Panc1 (cell line): ENCODE measurements around the gene SHBG. TPM values are rescaled to one million over a fixed set of nuclear protein-coding genes. Genes with fewer than 3 reads are reported as not detected.

Source experiments
- ATAC-seq: fragments of 200-7000 bp; cut with Tn5 transposase; 2 replicates; pipeline ENCODE4 v1.9.1; 2020; ENCODE audit warnings: mild to moderate bottlenecking, moderate library complexity
- BruUV-seq: library from RNA; stranded (reverse); fragments of 400-500 nt; replicated peaks from 2 replicates; lab custom pipeline; 2021; lab: Mats Ljungman, UMichigan
- CTCF ChIA-PET: fragments of 300-600 bp; sonication (Branson Sonifier 250); formaldehyde crosslinking; loops from one replicate; lab custom pipeline; 2022; ENCODE audit warnings: antibody characterized with exemption; lab: Charles Lee
- POLR2A ChIA-PET: fragments of 300-600 bp; sonication (Branson Sonifier 250); formaldehyde crosslinking; loops from one replicate; lab custom pipeline; 2022; ENCODE audit warnings: antibody characterized with exemption; lab: Charles Lee
- DNase-seq: peaks from one replicate; pipeline ENCODE4 v3.0.0-alpha.2; 2010; ENCODE audit warnings: low read depth, low spot score
- H3K27ac ChIP-seq: 2 replicates; pipeline ENCODE4 v1.5.1; 2011; ENCODE audit warnings: mild to moderate bottlenecking, low read length, inconsistent platforms
- H3K27me3 ChIP-seq: fragments of 200-500 bp; sonication (Bioruptor generic); 2 replicates; pipeline ENCODE4 v1.6.0; 2014; ENCODE audit warnings: low read length, inconsistent platforms; ENCODE audit not compliant: control insufficient read depth, insufficient read depth
- H3K36me3 ChIP-seq: fragments of 200-500 bp; sonication (Bioruptor generic); 2 replicates; pipeline ENCODE4 v1.5.1; 2014; ENCODE audit warnings: inconsistent platforms, mild to moderate bottlenecking, low read length, moderate library complexity; ENCODE audit not compliant: control insufficient read depth, insufficient read depth
- H3K4me1 ChIP-seq: 2 replicates; pipeline ENCODE4 v1.5.1; 2011; ENCODE audit warnings: inconsistent platforms, mild to moderate bottlenecking, low read length, moderate library complexity; ENCODE audit not compliant: control insufficient read depth, insufficient read depth
- H3K4me3 ChIP-seq, 2 experiments: 2 replicates each; pipeline ENCODE4 v1.5.1; 2011 to 2012; ENCODE audit warnings: low read depth in 2 of 2, low read length in 2 of 2, mild to moderate bottlenecking in 2 of 2, inconsistent platforms in 1 of 2, moderate library complexity in 1 of 2
- H3K9me3 ChIP-seq: fragments of 200-500 bp; sonication (Bioruptor generic); 2 replicates; pipeline ENCODE4 v1.5.1; 2014; ENCODE audit warnings: low read depth, mild to moderate bottlenecking, inconsistent platforms, low read length, moderate library complexity; ENCODE audit not compliant: control insufficient read depth, insufficient read depth
- POLR2AphosphoS5 ChIP-seq: IDR thresholded peaks from 2 replicates; pipeline ENCODE4 v1.6.1; 2012; ENCODE audit warnings: mild to moderate bottlenecking, low read depth, low read length, moderate library complexity
- SIN3A ChIP-seq: IDR thresholded peaks from 2 replicates; pipeline ENCODE4 v1.6.1; 2012; ENCODE audit warnings: low read depth, mild to moderate bottlenecking, low read length, moderate library complexity, borderline replicate concordance; ENCODE audit not compliant: insufficient read depth
- TCF7L2 ChIP-seq: IDR thresholded peaks from 2 replicates; pipeline ENCODE4 v1.6.1; 2011; ENCODE audit warnings: mild to moderate bottlenecking, low read depth, low read length, inconsistent platforms
- in situ Hi-C: cut with HindIII; loops from 2 replicates; pipeline ENCODE4 v1.10.0; 2016; ENCODE audit warnings: low sequenced_read_pairs, low pct_unique_long_range_greater_than_20kb
- intact Hi-C: fragments of 100-400 bp; cut with micrococcal nuclease; formaldehyde crosslinking; loops from one replicate; pipeline ENCODE4 v1.10.0; 2022; ENCODE audit not compliant: unreplicated experiment
- total RNA-seq: library from RNA; stranded (reverse); gene quantifications from one replicate; pipeline ENCODE4 v1.2.1, GENCODE V29; 2021; ENCODE audit not compliant: unreplicated experiment
- TF ChIP-seq, protein P1 (sequence below): fragments of 450-650 bp; IDR thresholded peaks from 2 replicates; pipeline ENCODE4 v1.5.1; 2017; ENCODE audit warnings: mild to moderate bottlenecking
- TF ChIP-seq, protein P2 (sequence below), 2 experiments: IDR thresholded peaks; 2 replicates each; pipeline ENCODE4 v1.6.1; 2011 to 2012; ENCODE audit warnings: low read depth in 2 of 2, control low read depth in 1 of 2, low read length in 1 of 2, mild to moderate bottlenecking in 1 of 2, moderate library complexity in 1 of 2; ENCODE audit not compliant: insufficient read depth in 1 of 2

SHBG gene
- total RNA-seq, 1 experiment from 2014 or later = 1.2 TPM

DNA sequence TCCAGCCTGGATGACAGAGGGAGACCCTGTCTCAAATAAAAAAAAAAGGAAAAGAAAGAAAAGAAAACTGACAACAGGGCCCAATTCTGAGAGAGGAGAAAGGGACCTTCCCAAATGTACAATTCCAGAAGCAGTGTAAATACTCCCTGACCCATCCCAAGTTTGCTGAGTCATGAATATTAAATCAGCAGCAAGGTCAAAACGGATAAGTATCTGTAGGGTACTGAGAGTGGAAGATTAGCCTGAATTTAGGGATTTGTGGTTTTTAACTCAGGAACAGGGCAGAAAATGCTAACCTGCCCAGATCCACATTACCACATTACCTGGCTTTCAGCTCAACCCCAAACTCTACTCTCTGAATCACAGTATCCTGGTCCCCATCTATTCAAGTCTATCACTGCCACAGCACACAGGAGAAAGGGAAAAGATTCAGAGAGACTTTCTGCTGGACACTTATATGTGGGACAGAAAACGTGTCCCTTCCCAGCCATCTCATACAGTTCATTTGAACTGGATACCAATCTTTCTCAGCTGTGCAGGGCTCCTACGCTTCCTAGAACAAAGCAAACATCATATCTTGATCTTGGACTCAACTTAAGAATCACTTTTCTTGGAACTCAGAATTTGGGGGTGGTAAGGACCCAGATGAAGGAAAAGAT lies 18.2 kb upstream of the SHBG start:
- Histone ChIP-seq H3K9me3 (no peaks in the 10 kb centered on the region), H3K36me3 (peaks cover 3% of the 10 kb centered on the region; the same call in 1 of the 2 replicates), H3K4me3 (no peak overlapping the region), H3K27me3 (no peaks in the 10 kb centered on the region), H3K27ac (0 out of 2 replicates have a peak overlapping the region, but pooled peaks have one; percentile 18), H3K4me1 (peaks cover 14% of the 10 kb centered on the region)
- in situ Hi-C loops = no loop called here
- ChIA-PET CTCF (no interaction called here), POLR2A (no interaction called here)
- TF ChIP-seq POLR2AphosphoS5 = no peak
- no peak for TF ChIP-seq SIN3A
- BruUV-seq = no TSS peak
- ATAC-seq = no peak
- DNase-seq = no peak
- intact Hi-C loops = no loop called here

GRCh38 chr17:7612294-7612640 lies 17.7 kb upstream of the SHBG start:
- TF ChIP-seq TCF7L2 (no peak), SIN3A (no peak), POLR2AphosphoS5 (no peak)
- TF ChIP-seq, protein P1, sequence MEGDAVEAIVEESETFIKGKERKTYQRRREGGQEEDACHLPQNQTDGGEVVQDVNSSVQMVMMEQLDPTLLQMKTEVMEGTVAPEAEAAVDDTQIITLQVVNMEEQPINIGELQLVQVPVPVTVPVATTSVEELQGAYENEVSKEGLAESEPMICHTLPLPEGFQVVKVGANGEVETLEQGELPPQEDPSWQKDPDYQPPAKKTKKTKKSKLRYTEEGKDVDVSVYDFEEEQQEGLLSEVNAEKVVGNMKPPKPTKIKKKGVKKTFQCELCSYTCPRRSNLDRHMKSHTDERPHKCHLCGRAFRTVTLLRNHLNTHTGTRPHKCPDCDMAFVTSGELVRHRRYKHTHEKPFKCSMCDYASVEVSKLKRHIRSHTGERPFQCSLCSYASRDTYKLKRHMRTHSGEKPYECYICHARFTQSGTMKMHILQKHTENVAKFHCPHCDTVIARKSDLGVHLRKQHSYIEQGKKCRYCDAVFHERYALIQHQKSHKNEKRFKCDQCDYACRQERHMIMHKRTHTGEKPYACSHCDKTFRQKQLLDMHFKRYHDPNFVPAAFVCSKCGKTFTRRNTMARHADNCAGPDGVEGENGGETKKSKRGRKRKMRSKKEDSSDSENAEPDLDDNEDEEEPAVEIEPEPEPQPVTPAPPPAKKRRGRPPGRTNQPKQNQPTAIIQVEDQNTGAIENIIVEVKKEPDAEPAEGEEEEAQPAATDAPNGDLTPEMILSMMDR = no peak
- TF ChIP-seq, protein P2, sequence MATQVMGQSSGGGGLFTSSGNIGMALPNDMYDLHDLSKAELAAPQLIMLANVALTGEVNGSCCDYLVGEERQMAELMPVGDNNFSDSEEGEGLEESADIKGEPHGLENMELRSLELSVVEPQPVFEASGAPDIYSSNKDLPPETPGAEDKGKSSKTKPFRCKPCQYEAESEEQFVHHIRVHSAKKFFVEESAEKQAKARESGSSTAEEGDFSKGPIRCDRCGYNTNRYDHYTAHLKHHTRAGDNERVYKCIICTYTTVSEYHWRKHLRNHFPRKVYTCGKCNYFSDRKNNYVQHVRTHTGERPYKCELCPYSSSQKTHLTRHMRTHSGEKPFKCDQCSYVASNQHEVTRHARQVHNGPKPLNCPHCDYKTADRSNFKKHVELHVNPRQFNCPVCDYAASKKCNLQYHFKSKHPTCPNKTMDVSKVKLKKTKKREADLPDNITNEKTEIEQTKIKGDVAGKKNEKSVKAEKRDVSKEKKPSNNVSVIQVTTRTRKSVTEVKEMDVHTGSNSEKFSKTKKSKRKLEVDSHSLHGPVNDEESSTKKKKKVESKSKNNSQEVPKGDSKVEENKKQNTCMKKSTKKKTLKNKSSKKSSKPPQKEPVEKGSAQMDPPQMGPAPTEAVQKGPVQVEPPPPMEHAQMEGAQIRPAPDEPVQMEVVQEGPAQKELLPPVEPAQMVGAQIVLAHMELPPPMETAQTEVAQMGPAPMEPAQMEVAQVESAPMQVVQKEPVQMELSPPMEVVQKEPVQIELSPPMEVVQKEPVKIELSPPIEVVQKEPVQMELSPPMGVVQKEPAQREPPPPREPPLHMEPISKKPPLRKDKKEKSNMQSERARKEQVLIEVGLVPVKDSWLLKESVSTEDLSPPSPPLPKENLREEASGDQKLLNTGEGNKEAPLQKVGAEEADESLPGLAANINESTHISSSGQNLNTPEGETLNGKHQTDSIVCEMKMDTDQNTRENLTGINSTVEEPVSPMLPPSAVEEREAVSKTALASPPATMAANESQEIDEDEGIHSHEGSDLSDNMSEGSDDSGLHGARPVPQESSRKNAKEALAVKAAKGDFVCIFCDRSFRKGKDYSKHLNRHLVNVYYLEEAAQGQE (IDR thresholded peaks at IDR 0.05; ENCODE audit: insufficient read depth in 1 of 2, low read depth in 2 of 2, low read length in 1 of 2) = no peak
- ChIA-PET CTCF (no interaction called here), POLR2A (no interaction called here)
- no peak overlapping the region for H3K27ac ChIP-seq
- peaks cover 3% of the 10 kb centered on the region; the same call in 1 of the 2 replicates for H3K36me3 ChIP-seq
- no TSS peak for BruUV-seq
- intact Hi-C loops = no loop called here
- in situ Hi-C loops = no loop called here
- ATAC-seq (no peak), DNase-seq (no peak)
- no peaks in the 10 kb centered on the region for H3K9me3 ChIP-seq
- H3K4me1 ChIP-seq = peaks cover 14% of the 10 kb centered on the region
- H3K4me3 ChIP-seq = no peak overlapping the region
- H3K27me3 ChIP-seq = no peaks in the 10 kb centered on the region

DNA sequence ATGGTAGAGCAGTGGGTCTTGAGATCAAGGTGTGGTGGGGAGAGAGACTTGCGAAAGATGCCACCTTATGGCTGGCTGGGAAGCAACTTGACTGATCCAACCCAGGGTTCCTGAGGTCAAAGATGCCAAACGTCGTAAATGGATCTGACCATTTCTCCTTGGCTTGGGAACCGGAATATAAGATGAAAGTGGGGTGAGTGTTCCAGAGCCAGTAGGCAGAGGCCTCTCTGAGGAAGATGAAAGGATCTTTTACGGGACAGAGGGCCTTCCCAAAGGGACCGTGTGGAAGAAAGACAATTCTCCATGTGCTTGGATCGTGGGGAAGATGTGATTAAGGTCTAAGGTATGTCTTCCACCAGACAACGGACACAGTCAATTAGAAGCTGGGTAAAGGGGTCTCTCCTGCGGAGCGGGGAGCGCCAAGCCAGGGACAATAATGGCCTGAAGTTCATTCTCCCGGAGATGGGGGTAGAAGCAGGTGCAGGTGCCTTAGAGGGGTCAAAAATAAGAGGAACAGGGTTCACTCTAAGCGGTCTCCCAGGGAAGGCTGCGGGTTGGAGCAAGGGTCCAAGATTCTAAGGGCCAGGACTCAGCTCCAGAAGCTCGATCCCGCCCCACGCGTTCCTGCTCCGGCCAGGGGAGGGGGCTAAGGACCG lies 16.0 kb upstream of the SHBG start:
- no peak for DNase-seq
- Histone ChIP-seq H3K4me3 (peak overlapping the region; percentile 83 to 91), H3K4me1 (peaks cover 14% of the 10 kb centered on the region), H3K9me3 (no peaks in the 10 kb centered on the region), H3K27ac (peak overlapping the region; percentile 88), H3K27me3 (no peaks in the 10 kb centered on the region), H3K36me3 (peaks cover 3% of the 10 kb centered on the region; the same call in 1 of the 2 replicates)
- TF ChIP-seq TCF7L2 = no peak
- TF ChIP-seq SIN3A = no peak
- TF ChIP-seq POLR2AphosphoS5 = no peak
- TF ChIP-seq, protein P1 = no peak
- TF ChIP-seq, protein P2 (IDR thresholded peaks at IDR 0.05; ENCODE audit: insufficient read depth in 1 of 2, low read depth in 2 of 2, low read length in 1 of 2) = no peak
- POLR2A ChIA-PET = no interaction called here
- ATAC-seq = no peak
- in situ Hi-C loops = no loop called here
- CTCF ChIA-PET = interaction anchor here (0.5 kb wide), 1 partner anchor 73 kb away, joined by 4 read pairs; the partner anchor contains the start of gene TP53
- no TSS peak for BruUV-seq
- intact Hi-C loops = no loop called here
